ENCODE results near the gene DIP2C.
"Not testable (repeated sequence)": the region's sequence is repeated elsewhere in the genome, so short reads cannot be mapped to it uniquely, and the experiment has no call there.

DIP2C gene

DNA sequence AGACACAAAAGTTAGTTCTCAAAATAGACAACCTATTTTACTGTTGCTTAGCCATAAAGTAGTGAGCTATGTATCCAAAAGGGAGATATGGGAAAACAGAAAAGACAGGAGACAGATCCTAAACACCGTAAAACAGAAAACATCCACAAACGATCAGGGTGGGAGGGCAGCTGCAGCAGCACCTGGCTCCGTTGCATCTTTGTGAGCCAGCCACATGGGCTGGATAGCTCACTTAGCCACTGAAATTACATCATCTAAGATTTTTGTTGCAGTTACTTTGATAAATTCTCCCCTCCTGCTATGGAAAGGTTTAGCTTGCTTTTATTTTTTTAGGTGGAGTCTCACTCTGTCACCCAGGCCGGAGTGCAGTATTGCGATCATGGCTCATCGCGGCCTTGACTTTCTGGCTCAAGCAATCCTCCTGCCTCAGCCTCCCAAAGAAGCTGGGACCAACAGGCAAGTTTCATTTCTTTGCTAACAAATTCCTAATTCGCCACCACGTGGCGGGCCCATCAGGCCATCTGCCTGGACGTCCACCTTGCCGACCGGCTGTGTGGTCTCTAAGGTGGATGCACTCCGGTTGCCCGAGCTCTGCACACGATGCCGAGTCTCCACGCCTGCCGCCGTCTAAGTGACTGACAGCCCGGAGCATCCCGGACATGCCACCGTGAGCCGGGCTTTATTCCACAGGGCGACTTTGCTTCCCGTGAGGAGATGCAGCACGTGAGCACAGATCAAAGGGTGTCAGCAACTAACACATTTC lies 159.8 kb downstream of the DIP2C start:
- DNase-seq = no peak

DNA sequence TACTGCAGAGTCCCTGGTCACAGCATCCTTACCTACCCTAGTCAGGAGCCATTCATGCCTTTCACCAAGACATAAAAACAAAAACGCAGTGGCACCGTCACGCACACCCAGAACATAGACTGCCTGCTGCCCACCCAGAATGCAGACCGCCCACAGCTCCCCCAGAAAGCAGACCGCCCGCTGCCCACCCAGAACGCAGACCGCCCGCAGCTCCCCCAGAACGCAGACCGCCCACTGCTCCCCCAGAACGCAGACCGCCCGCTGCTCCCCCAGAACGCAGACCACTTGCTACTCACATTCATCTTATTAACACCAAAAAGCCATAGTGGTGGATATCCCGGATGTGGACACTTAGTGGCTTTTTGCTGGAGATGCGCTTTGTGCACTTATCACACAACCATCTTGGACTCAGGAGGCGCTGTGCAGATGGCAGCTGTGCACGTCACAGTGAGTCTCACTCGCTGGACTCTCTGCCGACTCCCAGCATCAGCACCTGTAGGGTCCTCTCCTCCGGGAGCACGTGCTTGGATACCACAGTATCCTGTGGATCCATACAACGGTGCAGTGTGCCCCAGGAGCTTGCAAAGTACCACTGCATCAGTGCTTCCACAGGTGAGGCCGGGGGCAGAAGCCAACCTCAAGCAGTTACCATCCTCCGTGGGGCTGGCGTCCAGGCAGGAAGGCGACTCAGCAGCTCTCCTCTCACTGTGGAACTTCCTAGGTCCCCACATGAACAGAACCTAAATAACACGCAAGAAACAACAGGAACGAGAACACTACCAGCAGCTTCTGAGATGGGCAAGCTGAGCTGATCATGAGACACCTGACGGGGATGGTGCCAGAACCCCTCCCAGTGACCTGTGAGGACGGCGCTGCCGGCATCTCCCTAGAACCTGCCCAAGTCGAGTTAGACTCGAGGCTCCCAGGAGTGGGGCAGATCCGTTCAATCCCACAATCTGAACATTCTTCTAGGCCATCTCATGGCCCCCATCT lies 161.0 kb downstream of the DIP2C start:
- no peak for DNase-seq

DNA sequence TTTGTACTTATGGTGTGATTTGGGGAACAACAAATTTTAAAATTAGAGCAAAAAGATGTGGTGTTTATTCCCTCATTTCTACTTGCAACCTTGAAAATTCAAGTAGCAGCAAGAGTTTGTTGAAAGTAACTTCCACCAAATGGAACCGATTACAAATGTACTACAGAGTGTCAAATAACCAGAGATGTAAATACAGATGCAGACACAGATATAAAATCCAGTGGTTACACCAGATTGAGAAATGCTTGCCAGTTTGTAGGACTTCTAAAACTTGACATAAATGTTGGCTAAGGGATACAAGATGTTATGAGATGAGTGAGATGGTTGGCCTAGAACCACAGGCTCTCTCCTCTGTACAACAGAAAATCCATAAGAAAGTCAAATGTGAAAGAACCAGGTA lies 162.1 kb downstream of the DIP2C start:
- DNase-seq = no peak

DNA sequence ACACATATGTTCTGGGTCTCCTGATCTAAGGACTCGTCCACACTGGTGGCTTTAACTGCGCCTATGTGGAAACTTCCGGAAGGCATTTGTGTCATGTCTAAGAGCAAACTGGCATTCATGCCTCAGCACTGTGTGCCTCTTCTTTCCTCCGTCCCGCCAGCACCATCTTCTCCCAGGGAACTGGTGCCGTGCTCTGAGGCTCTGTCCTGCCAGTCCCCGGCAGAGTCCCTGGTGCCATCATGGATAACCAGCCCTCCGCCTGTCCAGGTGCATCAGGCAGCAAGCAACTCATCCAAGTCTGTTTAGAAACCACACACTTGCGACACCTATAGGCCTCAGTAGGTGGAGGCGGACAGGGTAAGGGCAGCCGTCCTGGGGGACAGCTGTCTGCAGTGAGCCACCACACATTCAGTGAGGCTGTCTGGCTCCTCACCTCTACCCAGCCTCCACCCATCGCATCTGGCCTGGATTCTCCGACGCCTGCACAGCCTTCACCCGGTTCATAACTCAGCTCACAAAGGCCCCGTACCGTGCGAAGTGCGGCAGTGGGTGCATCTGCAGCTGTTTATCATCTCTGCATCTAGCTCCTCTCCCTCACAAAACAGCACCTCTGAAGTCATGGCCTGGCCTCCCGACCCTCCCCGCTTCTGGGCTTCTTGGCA lies 162.7 kb downstream of the DIP2C start:
- DNase-seq = peak; percentile 2

DNA sequence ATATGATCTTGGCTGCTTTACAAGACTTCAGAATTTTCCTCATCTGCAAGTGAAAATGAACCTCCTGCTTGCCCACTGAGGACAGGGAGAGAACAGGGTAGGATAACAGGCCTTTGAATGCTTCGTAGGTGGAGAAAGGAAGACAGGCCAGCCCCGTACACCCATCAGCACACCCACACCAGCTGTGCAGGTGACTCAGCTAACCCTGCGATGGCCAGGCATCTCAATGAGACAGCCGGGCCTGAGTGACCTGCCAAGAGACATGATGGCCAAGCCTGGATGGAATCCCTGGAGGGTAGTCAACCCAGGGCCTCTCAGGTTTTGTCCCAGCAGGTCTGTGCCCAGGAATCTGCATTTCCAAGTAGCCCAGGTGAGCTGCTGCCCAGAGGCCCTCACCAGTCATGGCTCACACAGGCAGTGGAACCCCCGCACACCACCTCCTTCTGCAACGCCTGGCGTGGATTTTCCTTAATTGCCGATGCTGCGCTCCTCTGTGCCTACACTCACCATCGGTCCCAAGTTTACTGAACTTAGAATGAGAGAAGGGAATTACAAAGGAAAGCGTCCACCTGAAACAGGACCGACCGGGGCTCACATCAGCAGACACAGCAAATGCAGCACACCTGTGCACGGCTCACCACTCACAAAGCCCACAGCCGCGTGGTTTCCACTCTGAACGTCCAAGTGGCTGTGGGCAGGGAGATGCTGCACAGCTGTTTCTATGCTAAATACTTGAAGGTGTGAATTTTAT lies 163.7 kb downstream of the DIP2C start:
- no peak for DNase-seq

DNA sequence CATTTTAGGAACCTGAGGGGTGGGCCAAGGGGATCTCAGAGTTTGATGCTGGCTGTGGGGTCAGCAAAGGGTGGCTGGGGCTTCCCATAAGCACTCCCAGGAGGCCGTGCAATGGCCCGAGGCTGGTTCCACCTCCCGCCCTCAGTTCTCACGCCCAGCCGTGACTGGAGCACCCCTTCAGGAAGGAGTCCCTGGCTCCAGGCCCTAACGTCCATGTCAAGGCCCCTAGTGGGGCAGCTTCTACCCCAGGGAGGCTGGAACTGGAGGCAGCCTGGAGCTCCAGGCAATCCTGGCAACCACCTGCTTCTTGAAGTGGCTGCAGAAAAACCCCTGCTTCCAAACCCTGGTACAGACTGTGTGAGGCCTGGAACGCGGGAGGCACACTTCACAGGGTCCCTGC lies 165.5 kb downstream of the DIP2C start:
- no peak for DNase-seq

DNA sequence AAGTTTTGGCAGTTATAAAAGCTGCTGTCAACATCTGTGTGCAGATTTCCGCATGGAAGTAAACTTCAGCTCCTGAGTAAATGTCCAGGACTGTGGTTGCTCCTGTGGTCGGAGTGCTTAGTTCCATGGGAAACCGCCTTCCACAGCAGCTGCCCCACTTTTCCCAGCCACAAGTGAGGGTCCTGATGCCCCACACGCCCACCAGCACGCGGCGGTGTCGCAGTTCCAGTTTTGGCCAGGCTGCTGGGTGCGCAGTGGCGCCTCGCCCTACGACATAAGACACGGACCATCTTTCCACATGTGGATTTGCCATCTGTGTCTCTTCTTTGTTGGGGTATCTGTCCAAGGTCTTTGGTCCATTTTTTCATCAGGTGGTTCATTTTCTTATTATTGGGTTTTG lies 167.1 kb downstream of the DIP2C start:
- no peak for DNase-seq

DNA sequence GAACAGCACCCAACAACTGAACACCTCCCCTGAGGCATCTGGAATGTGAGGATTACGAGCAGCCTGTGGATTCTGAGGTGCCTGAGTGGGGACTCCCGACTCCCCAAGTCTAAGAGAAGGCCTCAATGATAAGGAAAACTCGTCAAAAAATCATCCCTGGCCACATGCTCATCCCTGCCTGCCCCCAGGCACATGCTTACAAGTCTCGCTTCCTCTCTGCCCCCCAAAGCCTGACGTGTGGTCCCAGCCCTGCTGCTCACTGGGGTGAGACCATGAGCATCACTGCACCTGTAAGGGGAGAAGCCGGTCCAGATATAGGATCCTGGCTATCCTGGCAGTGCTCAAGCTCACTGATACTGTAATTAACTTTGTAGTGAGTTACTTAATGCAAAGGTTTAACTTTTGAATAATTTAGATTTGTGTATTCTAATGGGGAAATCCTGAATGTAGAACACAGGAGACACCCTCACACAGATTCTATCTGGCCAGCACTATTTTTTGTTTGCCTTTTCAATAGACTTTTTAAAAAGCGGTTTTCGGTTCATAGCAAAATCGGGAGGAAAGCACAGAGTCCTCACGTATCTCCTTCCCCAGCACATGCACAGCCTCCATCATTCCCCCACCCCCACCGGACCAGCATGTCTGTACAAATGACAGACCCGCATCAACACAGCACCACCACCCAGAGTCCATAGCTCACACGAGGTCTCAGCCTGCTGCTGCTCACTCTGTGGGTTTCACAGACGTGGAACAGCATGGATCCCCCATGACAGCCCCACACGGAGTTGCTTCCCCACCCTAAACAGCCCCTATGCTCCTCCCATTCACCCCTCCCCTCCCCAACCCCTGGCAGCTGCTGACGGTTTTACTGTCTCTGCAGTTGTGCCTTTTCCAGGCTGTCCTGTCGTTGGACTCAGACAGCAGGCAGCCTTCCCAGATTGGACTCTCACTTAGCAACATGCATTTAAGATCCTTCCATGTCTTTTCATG lies 167.9 kb downstream of the DIP2C start:
- peak; percentile 34 for DNase-seq

DNA sequence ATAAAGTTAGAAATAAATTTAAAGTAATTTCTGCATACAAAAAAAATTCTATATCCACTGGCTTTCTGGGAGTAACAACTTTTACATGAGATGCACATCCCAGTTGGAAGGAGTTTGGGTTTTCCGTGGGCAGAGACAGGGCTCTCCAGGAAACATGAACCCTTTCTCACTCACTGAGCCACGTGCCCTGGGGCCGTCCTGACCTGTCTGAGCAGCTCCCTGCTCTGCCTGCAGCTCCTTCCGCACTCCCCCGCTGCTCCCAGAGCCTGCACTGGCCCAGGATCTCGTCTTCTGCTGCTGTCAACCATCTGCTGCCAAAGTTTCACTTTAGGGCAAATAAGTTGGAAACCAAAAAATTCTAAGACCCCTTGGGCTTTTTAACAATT lies 169.1 kb downstream of the DIP2C start:
- no peak for DNase-seq

DNA sequence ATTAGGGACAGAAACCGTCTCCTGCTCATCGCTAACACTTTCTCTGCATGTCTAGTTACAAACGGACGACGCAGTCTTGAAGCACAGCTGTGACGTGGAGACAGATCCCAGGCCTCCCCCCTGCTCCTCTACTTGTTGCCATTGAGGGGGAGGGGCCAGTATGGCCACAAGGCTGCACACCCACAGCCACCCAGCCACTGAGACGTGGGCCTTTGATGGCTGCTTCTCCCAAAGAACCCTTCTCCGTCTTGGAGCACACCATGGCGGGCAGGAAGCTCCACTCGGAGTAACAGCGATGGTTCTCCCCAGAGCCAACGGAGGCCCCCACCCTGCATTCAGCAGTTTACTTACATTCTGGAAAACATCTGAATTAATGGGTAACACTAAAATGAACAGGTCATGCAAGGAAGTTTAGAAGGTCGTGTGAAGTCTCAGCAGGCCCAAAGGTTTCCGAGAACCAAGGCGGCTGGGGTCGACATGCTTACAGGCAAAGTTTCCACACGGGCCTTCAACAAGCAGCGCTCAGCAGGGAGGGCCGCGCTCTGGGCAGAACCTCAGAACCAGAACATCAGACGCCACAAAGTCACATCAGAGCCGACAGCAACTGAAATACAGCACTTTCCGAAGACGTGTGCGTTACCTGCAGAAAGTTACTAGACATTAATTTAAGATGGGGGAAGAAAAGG lies 169.6 kb downstream of the DIP2C start:
- no peak for DNase-seq

DNA sequence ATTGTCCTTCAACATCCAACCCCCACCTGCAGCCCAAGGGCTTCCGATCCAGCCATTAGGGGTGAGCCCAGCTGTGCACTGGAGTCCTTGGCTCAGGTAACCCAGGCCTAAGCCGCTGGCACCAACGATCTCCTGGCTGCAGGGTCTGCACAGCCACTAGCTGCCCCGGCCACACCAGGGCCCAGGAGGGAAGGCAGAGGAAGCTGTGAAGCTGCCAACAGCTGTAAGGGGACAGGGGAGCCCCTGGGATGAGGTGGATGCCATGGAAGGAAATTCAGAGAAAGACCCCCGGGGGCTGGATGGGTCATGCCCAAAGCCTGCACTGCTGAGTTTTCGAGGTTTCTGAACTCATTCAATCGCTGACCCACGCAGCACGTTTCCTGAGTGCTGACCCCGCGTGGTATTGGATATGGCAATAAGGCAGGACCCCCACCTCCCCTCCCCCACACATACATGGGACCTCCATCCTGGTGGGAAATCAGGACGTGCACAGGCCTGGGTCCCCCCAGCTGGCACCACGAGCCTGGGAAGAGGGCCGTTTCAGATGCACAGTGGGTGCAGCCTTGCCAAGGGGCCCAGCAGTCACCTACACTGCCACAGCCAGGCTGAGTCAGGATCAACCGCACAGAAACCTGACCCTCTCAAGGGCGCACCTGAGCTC lies 170.3 kb downstream of the DIP2C start:
- DNase-seq = no peak

DNA sequence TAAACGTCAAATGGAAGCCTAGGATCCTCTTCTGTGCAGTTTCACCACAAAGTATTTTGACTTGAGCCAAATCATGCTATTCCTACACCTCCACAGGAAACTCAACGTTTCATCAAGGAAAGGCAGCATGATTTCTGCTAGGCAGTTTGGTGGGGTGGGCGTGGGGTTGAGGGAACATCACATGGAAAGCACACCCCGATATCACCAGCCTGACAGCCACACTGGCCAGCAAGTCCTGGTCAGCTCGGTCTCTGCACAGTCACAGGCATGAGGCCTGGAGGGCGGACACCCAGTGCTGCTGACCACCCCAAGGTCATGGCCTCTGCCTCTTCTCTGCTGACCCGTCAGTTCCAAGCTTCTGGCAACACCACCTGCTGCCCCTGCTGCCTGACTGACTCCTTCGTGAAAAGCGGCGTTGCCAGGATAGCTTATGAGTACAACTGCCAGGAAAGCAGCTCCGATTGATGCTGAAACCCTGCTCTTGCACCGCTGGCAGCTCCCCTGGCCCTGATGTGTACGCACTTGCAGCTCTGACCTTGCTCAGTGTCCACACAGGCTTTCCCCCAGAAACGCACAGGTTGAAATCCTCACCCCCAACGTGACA lies 171.5 kb downstream of the DIP2C start:
- no peak for DNase-seq

DNA sequence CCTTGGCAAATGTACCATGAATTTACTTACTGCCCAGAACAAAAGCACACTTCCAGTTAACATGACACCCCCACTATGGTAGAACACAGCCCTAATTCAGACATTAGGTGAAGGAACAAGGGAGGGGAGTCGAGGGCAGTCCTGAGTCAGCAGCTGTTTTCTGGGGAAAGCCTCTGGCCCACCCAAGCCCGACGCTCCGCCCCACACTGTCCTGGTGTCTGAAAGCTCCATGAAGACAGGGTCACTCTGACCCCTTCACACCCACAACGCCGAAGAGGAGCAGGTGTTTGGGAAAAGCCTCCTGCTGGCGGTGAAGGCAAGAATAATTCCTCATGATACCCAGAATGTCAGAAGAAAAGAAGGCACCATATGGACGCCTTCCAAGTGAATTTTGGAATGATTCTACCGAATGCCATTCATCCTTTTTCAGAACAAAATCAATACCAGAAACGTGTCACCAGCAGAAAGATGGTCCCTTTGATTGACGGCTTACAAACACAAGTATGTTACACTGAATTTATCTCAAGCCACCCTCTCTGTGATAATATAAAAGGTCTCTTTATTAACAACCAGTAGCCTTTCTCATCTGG lies 172.1 kb downstream of the DIP2C start:
- no peak for DNase-seq

DNA sequence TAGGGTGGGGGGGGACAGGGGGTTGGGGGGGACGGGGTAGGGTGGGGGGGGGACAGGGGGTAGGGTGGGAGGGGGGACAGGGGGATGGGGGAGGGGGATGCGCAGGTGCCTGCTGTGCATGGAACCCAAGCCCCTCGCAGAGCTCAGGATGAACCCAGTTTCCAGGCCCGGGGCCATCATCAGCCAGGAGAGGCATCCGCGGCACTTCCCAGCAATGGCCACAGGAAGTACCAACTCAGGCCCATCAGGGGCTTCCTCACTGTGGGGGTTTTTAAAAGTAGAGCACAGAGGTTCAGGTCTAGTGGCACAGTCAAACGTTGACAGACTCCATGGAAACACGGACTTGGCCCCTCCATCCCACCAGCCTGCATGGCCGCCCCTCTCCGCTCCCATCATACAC lies 172.7 kb downstream of the DIP2C start:
- DNase-seq = no peak

DNA sequence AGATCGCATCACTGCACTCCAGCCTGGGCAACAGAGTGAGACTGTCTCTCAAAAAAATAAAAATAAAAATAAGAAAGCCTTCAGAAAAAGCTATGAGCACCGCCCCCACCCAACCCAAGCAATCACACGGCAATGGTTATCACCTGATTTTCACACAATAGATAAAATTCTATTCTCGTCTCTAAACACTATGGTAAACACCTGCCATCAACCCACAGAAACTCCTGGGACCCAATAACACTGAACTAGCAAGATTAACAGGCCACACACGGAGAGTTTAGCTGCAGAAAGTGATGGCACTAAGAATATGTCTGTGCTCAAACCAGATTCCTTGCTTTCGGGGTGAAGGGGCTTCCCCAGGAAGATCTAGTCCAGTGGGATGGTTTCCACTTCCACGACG lies 173.8 kb downstream of the DIP2C start:
- no peak for DNase-seq

DNA sequence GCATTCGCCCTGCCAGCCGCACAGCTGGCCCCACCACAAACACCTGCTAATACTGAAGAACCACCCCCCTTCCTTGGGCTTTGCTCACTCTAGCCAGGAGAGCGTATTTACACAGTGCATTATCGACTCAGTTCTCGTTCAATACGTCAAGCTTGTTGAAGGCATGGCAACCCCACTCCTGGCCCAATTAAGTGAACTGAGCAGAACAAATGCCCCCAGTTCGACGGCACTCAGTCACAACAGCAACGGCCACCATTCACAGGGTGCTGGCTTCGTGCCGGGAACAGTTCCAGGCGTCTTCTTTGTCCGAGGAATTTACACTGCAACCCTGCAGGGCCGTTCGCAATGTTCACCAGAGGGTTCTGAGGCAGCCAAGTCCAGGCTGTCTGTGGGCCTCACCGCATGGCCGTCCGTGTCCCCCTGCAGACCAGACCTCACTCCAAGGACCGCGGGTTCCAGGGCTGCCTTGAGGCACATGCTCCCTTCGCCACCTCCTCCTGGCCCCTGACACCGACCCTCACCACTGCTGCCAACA lies 175.3 kb downstream of the DIP2C start:
- peak; percentile 6 for DNase-seq

DNA sequence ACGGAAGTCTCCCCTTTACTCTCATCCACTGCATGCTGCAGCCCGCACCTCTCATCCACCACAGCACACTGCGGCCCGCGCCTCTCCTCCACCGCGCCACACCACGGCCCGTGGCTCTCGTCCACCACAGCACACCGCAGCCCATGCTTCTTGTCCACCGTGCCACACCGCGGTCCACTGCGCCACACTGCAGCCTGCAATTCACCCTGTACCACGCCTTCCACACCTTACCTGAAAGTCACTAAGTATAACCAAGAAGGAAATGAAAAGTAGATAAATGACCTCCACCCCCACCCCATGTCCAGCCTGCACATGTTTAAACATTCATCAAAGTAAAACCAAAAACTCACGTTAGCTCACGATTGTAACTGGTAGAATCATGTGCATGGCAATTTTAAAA lies 176.1 kb downstream of the DIP2C start:
- no peak for DNase-seq

DNA sequence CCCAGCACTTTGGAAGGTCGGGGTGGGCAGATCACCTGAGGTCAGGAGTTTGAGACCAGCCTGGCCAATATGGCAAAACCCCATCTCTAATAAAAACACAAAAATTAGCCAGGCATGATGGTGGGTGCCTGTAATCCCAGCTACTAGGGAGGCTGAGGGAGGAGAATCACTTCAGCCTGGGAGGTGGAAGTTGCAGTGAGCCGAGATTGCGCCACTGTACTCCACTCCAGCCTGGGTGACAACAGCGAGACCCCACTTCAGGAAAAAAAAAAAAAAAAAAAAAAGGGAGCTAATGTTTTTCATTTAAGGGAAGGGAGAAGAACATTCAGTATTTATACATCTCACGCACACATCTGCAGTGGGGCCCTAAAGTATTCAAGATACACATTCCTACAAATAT lies 176.8 kb downstream of the DIP2C start:
- not testable (repeated sequence) for DNase-seq

DNA sequence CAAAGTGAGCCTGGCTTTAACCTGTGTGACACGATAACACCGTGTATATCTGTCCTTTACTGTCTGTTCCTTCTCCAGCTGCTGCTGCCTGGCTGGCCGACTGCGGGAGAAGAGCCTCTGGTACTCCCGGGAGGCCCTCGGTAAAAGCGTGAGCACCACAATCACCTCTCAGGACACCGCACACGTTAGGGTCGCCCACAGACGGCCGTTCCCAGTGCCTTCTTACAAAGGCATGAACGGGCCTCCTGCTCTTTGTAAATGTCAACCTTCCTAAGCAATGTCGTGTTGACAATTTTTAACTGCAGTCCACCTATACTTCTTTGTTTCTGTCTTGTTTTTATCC lies 177.6 kb downstream of the DIP2C start:
- no peak for DNase-seq

Data from NCI-H82 (cell line).